Panc1 (cell line): Measurements from ENCODE around the gene MSTN.
"Not testable (repeated sequence)": the region's sequence is repeated elsewhere in the genome, so short reads cannot be mapped to it uniquely, and the experiment has no call there.

Source experiments
- POLR2AphosphoS5 ChIP-seq: IDR thresholded peaks from 2 replicates; pipeline ENCODE4 v1.6.1; 2012; ENCODE audit warnings: mild to moderate bottlenecking, low read depth, low read length, moderate library complexity
- SIN3A ChIP-seq: IDR thresholded peaks from 2 replicates; pipeline ENCODE4 v1.6.1; 2012; ENCODE audit warnings: low read depth, mild to moderate bottlenecking, low read length, moderate library complexity, borderline replicate concordance; ENCODE audit not compliant: insufficient read depth
- TCF7L2 ChIP-seq: IDR thresholded peaks from 2 replicates; pipeline ENCODE4 v1.6.1; 2011; ENCODE audit warnings: mild to moderate bottlenecking, low read depth, low read length, inconsistent platforms
- TF ChIP-seq, protein P1 (sequence below): fragments of 450-650 bp; IDR thresholded peaks from 2 replicates; pipeline ENCODE4 v1.5.1; 2017; ENCODE audit warnings: mild to moderate bottlenecking
- TF ChIP-seq, protein P2 (sequence below), 2 experiments: IDR thresholded peaks; 2 replicates each; pipeline ENCODE4 v1.6.1; 2011 to 2012; ENCODE audit warnings: low read depth in 2 of 2, control low read depth in 1 of 2, low read length in 1 of 2, mild to moderate bottlenecking in 1 of 2, moderate library complexity in 1 of 2; ENCODE audit not compliant: insufficient read depth in 1 of 2

GRCh38 chr2:190015969-190016368 lies 46.6 kb downstream of the MSTN start:
- TF ChIP-seq, protein P1, sequence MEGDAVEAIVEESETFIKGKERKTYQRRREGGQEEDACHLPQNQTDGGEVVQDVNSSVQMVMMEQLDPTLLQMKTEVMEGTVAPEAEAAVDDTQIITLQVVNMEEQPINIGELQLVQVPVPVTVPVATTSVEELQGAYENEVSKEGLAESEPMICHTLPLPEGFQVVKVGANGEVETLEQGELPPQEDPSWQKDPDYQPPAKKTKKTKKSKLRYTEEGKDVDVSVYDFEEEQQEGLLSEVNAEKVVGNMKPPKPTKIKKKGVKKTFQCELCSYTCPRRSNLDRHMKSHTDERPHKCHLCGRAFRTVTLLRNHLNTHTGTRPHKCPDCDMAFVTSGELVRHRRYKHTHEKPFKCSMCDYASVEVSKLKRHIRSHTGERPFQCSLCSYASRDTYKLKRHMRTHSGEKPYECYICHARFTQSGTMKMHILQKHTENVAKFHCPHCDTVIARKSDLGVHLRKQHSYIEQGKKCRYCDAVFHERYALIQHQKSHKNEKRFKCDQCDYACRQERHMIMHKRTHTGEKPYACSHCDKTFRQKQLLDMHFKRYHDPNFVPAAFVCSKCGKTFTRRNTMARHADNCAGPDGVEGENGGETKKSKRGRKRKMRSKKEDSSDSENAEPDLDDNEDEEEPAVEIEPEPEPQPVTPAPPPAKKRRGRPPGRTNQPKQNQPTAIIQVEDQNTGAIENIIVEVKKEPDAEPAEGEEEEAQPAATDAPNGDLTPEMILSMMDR, result not testable (repeated sequence)
- TF ChIP-seq, protein P2, sequence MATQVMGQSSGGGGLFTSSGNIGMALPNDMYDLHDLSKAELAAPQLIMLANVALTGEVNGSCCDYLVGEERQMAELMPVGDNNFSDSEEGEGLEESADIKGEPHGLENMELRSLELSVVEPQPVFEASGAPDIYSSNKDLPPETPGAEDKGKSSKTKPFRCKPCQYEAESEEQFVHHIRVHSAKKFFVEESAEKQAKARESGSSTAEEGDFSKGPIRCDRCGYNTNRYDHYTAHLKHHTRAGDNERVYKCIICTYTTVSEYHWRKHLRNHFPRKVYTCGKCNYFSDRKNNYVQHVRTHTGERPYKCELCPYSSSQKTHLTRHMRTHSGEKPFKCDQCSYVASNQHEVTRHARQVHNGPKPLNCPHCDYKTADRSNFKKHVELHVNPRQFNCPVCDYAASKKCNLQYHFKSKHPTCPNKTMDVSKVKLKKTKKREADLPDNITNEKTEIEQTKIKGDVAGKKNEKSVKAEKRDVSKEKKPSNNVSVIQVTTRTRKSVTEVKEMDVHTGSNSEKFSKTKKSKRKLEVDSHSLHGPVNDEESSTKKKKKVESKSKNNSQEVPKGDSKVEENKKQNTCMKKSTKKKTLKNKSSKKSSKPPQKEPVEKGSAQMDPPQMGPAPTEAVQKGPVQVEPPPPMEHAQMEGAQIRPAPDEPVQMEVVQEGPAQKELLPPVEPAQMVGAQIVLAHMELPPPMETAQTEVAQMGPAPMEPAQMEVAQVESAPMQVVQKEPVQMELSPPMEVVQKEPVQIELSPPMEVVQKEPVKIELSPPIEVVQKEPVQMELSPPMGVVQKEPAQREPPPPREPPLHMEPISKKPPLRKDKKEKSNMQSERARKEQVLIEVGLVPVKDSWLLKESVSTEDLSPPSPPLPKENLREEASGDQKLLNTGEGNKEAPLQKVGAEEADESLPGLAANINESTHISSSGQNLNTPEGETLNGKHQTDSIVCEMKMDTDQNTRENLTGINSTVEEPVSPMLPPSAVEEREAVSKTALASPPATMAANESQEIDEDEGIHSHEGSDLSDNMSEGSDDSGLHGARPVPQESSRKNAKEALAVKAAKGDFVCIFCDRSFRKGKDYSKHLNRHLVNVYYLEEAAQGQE (IDR thresholded peaks at IDR 0.05; ENCODE audit: insufficient read depth in 1 of 2, low read depth in 2 of 2, low read length in 1 of 2), result not testable (repeated sequence)
- not testable (repeated sequence) for TF ChIP-seq POLR2AphosphoS5, TCF7L2, SIN3A
